ENCODE data around the gene CREBBP. TPM values are rescaled to one million over a fixed set of nuclear protein-coding genes. Genes with fewer than 3 reads are reported as not detected.

CREBBP gene
- polyA plus RNA-seq, 2 of the 4 experiments (the other 2 are of a cell fraction), result 8.0 to 13.4 TPM

- H3K4me1 ChIP-seq, result no peaks in the 10 kb centered on the region
- ChIA-PET POLR2A (no interaction called here), CTCF (no interaction called here)
- H3K27ac ChIP-seq, result no peak overlapping the region
- WGBS (ENCODE audit: missing lambda C conversion rate), result 90% methylated on average over 5 of the region's 5 CpGs
- no peak overlapping the region for H3K4me2 ChIP-seq
- ATAC-seq (0 out of 6 replicates have a peak, but pooled peaks of 1 of the 2 experiments have one; percentile 24), FAIRE-seq (no peak), DNase-seq (ENCODE audit: low read depth in 1 of 2, low spot score in 1 of 2) (no peak)
- no peaks in the 10 kb centered on the region for H3K9me3 ChIP-seq
- TF ChIP-seq JUN (IDR thresholded peaks at IDR 0.05), result no peak
- H3K4me3 ChIP-seq, result no peak overlapping the region
These were observed 132.2 kb downstream of the CREBBP start for GRCh38 chr16:3748307-3748706.

DNA sequence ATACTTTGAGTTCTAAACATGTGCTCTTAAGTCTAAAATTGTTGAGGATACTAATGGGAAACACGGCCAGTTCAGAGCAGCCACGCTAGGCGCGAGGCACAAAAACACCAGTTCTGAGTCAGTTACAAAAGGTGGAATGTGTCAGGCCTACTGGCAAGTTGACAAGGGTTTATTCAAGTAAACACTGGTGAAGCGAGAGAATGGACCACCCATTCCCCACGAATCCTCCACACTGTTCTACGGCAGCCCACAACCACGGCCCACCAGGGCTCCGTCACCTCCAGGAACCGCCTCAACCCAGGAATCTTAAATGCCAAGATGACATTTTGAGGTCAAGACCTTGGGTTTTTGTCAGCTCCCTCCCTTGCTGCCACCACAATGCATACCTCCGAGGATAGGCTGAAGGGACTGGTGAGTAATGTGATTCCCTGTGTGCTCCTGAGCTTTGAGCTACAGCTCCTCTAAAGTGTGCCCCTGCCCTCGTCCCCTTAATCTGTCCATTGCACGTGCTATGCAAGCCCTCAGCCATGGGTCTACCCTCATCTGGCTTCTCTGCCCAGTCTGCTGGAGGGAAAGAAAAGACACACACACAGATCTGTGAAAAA lies 134.7 kb downstream of the CREBBP start:
- CTCF ChIA-PET, result interaction anchor here (0.6 kb wide), 1 partner anchor 179 kb away, joined by 3 read pairs; no protein-coding TSS in a partner anchor
- no peak for TF ChIP-seq ZFP36 (IDR thresholded peaks at IDR 0.05; ENCODE audit: borderline replicate concordance, partially characterized antibody)
- TF ChIP-seq RNF2 (IDR thresholded peaks at IDR 0.05; ENCODE audit: borderline replicate concordance, low read depth), result no peak
- no peak for TF ChIP-seq HDAC2 (IDR thresholded peaks at IDR 0.05)
- TF ChIP-seq PBX3 (IDR thresholded peaks at IDR 0.05), result no peak
- TF ChIP-seq GATA3 (IDR thresholded peaks at IDR 0.05; ENCODE audit: borderline replicate concordance), result no peak
- TF ChIP-seq POLR2A (IDR thresholded peaks at IDR 0.05; ENCODE audit: low read length), result no peak
- TF ChIP-seq, protein P1, sequence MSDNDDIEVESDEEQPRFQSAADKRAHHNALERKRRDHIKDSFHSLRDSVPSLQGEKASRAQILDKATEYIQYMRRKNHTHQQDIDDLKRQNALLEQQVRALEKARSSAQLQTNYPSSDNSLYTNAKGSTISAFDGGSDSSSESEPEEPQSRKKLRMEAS (IDR thresholded peaks at IDR 0.05), result no peak
- TF ChIP-seq CTCF (IDR thresholded peaks at IDR 0.05), result no peak
- TF ChIP-seq, protein P2, sequence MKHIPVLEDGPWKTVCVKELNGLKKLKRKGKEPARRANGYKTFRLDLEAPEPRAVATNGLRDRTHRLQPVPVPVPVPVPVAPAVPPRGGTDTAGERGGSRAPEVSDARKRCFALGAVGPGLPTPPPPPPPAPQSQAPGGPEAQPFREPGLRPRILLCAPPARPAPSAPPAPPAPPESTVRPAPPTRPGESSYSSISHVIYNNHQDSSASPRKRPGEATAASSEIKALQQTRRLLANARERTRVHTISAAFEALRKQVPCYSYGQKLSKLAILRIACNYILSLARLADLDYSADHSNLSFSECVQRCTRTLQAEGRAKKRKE (CRISPR knock-in tag; IDR thresholded peaks at IDR 0.05; ENCODE audit: low read depth), result no peak
- TF ChIP-seq, protein P3, sequence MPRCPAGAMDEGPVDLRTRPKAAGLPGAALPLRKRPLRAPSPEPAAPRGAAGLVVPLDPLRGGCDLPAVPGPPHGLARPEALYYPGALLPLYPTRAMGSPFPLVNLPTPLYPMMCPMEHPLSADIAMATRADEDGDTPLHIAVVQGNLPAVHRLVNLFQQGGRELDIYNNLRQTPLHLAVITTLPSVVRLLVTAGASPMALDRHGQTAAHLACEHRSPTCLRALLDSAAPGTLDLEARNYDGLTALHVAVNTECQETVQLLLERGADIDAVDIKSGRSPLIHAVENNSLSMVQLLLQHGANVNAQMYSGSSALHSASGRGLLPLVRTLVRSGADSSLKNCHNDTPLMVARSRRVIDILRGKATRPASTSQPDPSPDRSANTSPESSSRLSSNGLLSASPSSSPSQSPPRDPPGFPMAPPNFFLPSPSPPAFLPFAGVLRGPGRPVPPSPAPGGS (IDR thresholded peaks at IDR 0.05), result no peak
- TF ChIP-seq RFX5 (IDR thresholded peaks at IDR 0.05), result no peak
- no peak for TF ChIP-seq REST (IDR thresholded peaks at IDR 0.05)
- TF ChIP-seq EHMT2 (IDR thresholded peaks at IDR 0.05; ENCODE audit: low read depth), result no peak
- no peak for TF ChIP-seq BHLHE40 (IDR thresholded peaks at IDR 0.05; ENCODE audit: low read depth, low read length)
- TF ChIP-seq EP300 (IDR thresholded peaks at IDR 0.05), result no peak
- TF ChIP-seq EHF (CRISPR knock-in tag; IDR thresholded peaks at IDR 0.05), result no peak
- TF ChIP-seq, protein P4, sequence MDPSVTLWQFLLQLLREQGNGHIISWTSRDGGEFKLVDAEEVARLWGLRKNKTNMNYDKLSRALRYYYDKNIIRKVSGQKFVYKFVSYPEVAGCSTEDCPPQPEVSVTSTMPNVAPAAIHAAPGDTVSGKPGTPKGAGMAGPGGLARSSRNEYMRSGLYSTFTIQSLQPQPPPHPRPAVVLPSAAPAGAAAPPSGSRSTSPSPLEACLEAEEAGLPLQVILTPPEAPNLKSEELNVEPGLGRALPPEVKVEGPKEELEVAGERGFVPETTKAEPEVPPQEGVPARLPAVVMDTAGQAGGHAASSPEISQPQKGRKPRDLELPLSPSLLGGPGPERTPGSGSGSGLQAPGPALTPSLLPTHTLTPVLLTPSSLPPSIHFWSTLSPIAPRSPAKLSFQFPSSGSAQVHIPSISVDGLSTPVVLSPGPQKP (IDR thresholded peaks at IDR 0.05; ENCODE audit: low read depth, low read length), result no peak
- TF ChIP-seq TFCP2L1 (CRISPR knock-in tag; IDR thresholded peaks at IDR 0.05), result no peak
- TF ChIP-seq NFE2L2 (conservative IDR thresholded peaks at IDR 0.05; ENCODE audit: low read length), result no peak
- TF ChIP-seq HMGXB4 (CRISPR knock-in tag; IDR thresholded peaks at IDR 0.05; ENCODE audit: borderline replicate concordance), result no peak
- H3K9me3 ChIP-seq, result no peaks in the 10 kb centered on the region
- ATAC-seq (no peak), DNase-seq (ENCODE audit: low read depth in 1 of 2, low spot score in 1 of 2) (no peak), FAIRE-seq (no peak)
- WGBS (ENCODE audit: missing lambda C conversion rate), result 87% methylated on average over 13 of the region's 13 CpGs
- no peak overlapping the region for H3K27ac ChIP-seq
- H3K4me3 ChIP-seq, result no peak overlapping the region
- H3K4me2 ChIP-seq, result no peak overlapping the region
- no peaks in the 10 kb centered on the region for H3K4me1 ChIP-seq
- POLR2A ChIA-PET, result no interaction called here

All from A549 (cell line).